Ascending aorta (tissue), 2 donors: ENCODE measurements around the gene BNC2. TPM values are rescaled to one million over a fixed set of nuclear protein-coding genes. Genes with fewer than 3 reads are reported as not detected.

ENCODE experiments used
- DNase-seq, 2 donors: peaks; one replicate each; pipeline ENCODE4 v3.0.0-alpha.2; 2019; ENCODE audit warnings: low spot score in 2 of 2
- H3K27ac ChIP-seq, 2 donors: fragments of 200-600 bp; sonication (generic); one replicate each; pipeline ENCODE4 v1.5.1; 2016 to 2017; ENCODE audit warnings: mild to moderate bottlenecking in 1 of 2
- H3K27me3 ChIP-seq: fragments of 200-600 bp; sonication (generic); one replicate; pipeline ENCODE4 v1.5.1; 2017
- H3K36me3 ChIP-seq, 2 donors: fragments of 200-600 bp; sonication (generic); one replicate each; pipeline ENCODE4 v1.5.1; 2016
- H3K4me1 ChIP-seq, 2 donors: fragments of 200-600 bp; sonication (generic); one replicate each; pipeline ENCODE4 v1.5.1; 2016 to 2017; ENCODE audit warnings: mild to moderate bottlenecking in 1 of 2
- H3K4me3 ChIP-seq, 2 donors: fragments of 200-600 bp; sonication (generic); one replicate each; pipeline ENCODE4 v1.5.1; 2016 to 2017; ENCODE audit warnings: mild to moderate bottlenecking in 1 of 2
- H3K9me3 ChIP-seq, 2 donors: fragments of 200-600 bp; sonication (generic); one replicate each; pipeline ENCODE4 v1.5.1; 2016
- CTCF ChIP-seq, 3 experiments: fragments of 200-600 bp in 2 of 3; fragments of 450-650 bp in 1 of 3; sonication (generic) in 2 of 3; IDR thresholded peaks; one replicate each; pipeline ENCODE4 v1.5.1; 2016 to 2019; ENCODE audit warnings: antibody characterized with exemption in 3 of 3, mild to moderate bottlenecking in 1 of 3, moderate library complexity in 1 of 3
- intact Hi-C: fragments of 100-400 bp; cut with DNase I; formaldehyde crosslinking; loops from one replicate; pipeline ENCODE4 v1.15.1; 2023
- total RNA-seq: library from RNA; depleted of rRNA; stranded (reverse); fragments of >200 nt; gene quantifications from one replicate; pipeline ENCODE4 v1.1.0, GENCODE V29; 2016

The BNC2 gene
- total RNA-seq, 1 donor from 2014 or later = 25.5 TPM

GRCh38 chr9:16726718-16727451, 143.6 kb downstream of the BNC2 start:
- Histone ChIP-seq H3K4me3 (peak overlapping the region; percentile 69 to 76), H3K4me1 (peaks cover 0 to 2% of the 10 kb centered on the region in 2 donors), H3K27me3 (no peaks in the 10 kb centered on the region), H3K36me3 (no peaks in the 10 kb centered on the region), H3K9me3 (no peaks in the 10 kb centered on the region), H3K27ac (peak overlapping the region; percentile 92 to 95)
- peak in 1 of 2 donors; percentile 91 for DNase-seq
- no peak for TF ChIP-seq CTCF (IDR thresholded peaks at IDR 0.05)
- intact Hi-C loops = loop anchor here (1.0 to 5.0 kb wide), 4 partner anchors 22 to 260 kb away; partner anchors contain the start of gene BNC2

- peaks cover 2 to 3% of the 10 kb centered on the region in 2 donors for H3K4me1 ChIP-seq
- intact Hi-C loops = loop anchor here (2.0 to 5.0 kb wide), 3 partner anchors 144 to 261 kb away; partner anchors contain the start of gene BNC2
Observed at GRCh38 chr9:16726029-16726428, 144.4 kb downstream of the BNC2 start.

GRCh38 chr9:16725066-16725465, 145.4 kb downstream of the BNC2 start:
- H3K9me3 ChIP-seq = no peaks in the 10 kb centered on the region
- H3K36me3 ChIP-seq = no peaks in the 10 kb centered on the region
- no peak overlapping the region for H3K27ac ChIP-seq
- H3K4me1 ChIP-seq = peaks cover 2 to 4% of the 10 kb centered on the region in 2 donors
- intact Hi-C loops = loop anchor here (5.0 kb wide), 2 partner anchors 143 to 262 kb away; no protein-coding TSS in a partner anchor
- no peak for DNase-seq
- no peak overlapping the region for H3K4me3 ChIP-seq
- TF ChIP-seq CTCF (IDR thresholded peaks at IDR 0.05) = no peak
- no peaks in the 10 kb centered on the region for H3K27me3 ChIP-seq

More at GRCh38 chr9:16726029-16726428, 144.4 kb downstream of the BNC2 start:
- no peaks in the 10 kb centered on the region for H3K27me3 ChIP-seq
- H3K4me3 ChIP-seq = peak overlapping the region; percentile 69 to 76
- TF ChIP-seq CTCF (IDR thresholded peaks at IDR 0.05) = no peak
- H3K9me3 ChIP-seq = no peaks in the 10 kb centered on the region
- no peaks in the 10 kb centered on the region for H3K36me3 ChIP-seq
- H3K27ac ChIP-seq = peak overlapping the region in 1 of 2 donors; percentile 95
- DNase-seq = no peak

GRCh38 chr9:16721972-16722371, 148.5 kb downstream of the BNC2 start:
- no peaks in the 10 kb centered on the region for H3K27me3 ChIP-seq
- H3K36me3 ChIP-seq = no peaks in the 10 kb centered on the region
- H3K4me3 ChIP-seq = peak overlapping the region; percentile 13 to 46
- peak overlapping the region; percentile 41 to 56 for H3K27ac ChIP-seq
- peaks cover 0 to 4% of the 10 kb centered on the region in 2 donors for H3K4me1 ChIP-seq
- peak in 1 of 2 donors; percentile 82 for DNase-seq
- TF ChIP-seq CTCF (IDR thresholded peaks at IDR 0.05) = no peak
- no peaks in the 10 kb centered on the region for H3K9me3 ChIP-seq
- intact Hi-C loops = loop anchor here (5.0 kb wide), 1 partner anchor 525 kb away; no protein-coding TSS in a partner anchor

- no peak overlapping the region for H3K27ac ChIP-seq
- intact Hi-C loops = loop anchor here (5.0 kb wide), 1 partner anchor 523 kb away; no protein-coding TSS in a partner anchor
Observed at GRCh38 chr9:16720386-16720785, 150.1 kb downstream of the BNC2 start.

More at GRCh38 chr9:16720386-16720785, 150.1 kb downstream of the BNC2 start:
- Histone ChIP-seq H3K36me3 (no peaks in the 10 kb centered on the region), H3K9me3 (no peaks in the 10 kb centered on the region), H3K4me3 (peak overlapping the region in 1 of 2 donors; percentile 46), H3K4me1 (peaks cover 0 to 4% of the 10 kb centered on the region in 2 donors), H3K27me3 (no peaks in the 10 kb centered on the region)
- DNase-seq = no peak
- no peak for TF ChIP-seq CTCF (IDR thresholded peaks at IDR 0.05)
